H1 (cell line): ENCODE measurements around the gene SGO2. TPM values are rescaled to one million over a fixed set of nuclear protein-coding genes. Genes with fewer than 3 reads are reported as not detected.

Experiments
- CTCF ChIA-PET: fragments of 300-600 bp; sonication (Branson Sonifier 250); formaldehyde crosslinking; loops from one replicate; lab custom pipeline; 2021; ENCODE audit not compliant: partially characterized antibody; lab: Charles Lee
- POLR2A ChIA-PET: fragments of 300-600 bp; sonication (Branson Sonifier 250); formaldehyde crosslinking; loops from one replicate; lab custom pipeline; 2021; ENCODE audit warnings: inconsistent platforms; ENCODE audit not compliant: partially characterized antibody; lab: Charles Lee
- DNase-seq, 2 experiments: peaks; one replicate each; pipeline versions ENCODE4 v3.0.0 to v3.0.0-alpha.2; 2010 to 2022; ENCODE audit warnings: low spot score in 2 of 2, low read depth in 1 of 2, mixed read lengths in 1 of 2
- FAIRE-seq: peaks from 2 replicates; lab custom pipeline; 2011; peaks lifted over from hg19 to GRCh38; lab: Jason Lieb, UNC
- H2AFZ ChIP-seq: 2 replicates; pipeline ENCODE4 v1.8.1; 2012; ENCODE audit warnings: low read length, inconsistent platforms
- H2AK5ac ChIP-seq: 2 replicates; pipeline ENCODE4 v1.6.1; 2013; ENCODE audit warnings: low read depth, low read length
- H2BK120ac ChIP-seq: replicated peaks from 2 replicates; pipeline ENCODE3; 2013; ENCODE audit warnings: low read depth, low read length, inconsistent platforms
- H2BK12ac ChIP-seq: 2 replicates; pipeline ENCODE4 v1.6.1; 2013; ENCODE audit warnings: low read depth, low read length
- H2BK15ac ChIP-seq: 2 replicates; pipeline ENCODE4 v1.6.1; 2013; ENCODE audit warnings: low read length
- H2BK20ac ChIP-seq: 2 replicates; pipeline ENCODE4 v1.6.1; 2013; ENCODE audit warnings: low read length
- H2BK5ac ChIP-seq: 2 replicates; pipeline ENCODE4 v1.6.1; 2013; ENCODE audit warnings: low read depth, low read length
- H3K14ac ChIP-seq: 2 replicates; pipeline ENCODE4 v1.6.1; 2013; ENCODE audit warnings: inconsistent platforms; ENCODE audit not compliant: insufficient read length
- H3K18ac ChIP-seq: 2 replicates; pipeline ENCODE4 v1.6.1; 2013; ENCODE audit warnings: low read length; ENCODE audit errors: extremely low read depth
- H3K23ac ChIP-seq: 2 replicates; pipeline ENCODE4 v1.6.1; 2013; ENCODE audit warnings: inconsistent platforms; ENCODE audit not compliant: insufficient read length
- H3K23me2 ChIP-seq: 2 replicates; pipeline ENCODE4 v1.6.1; 2013; ENCODE audit warnings: low read depth, low read length
- H3K27ac ChIP-seq: 2 replicates; pipeline ENCODE4 v1.6.1; 2011; ENCODE audit warnings: low read depth, low read length, inconsistent platforms
- H3K27me3 ChIP-seq, 4 experiments: replicated peaks in 1 of 4; 1 replicate in 1 of 4; 2 replicates in 3 of 4; pipeline versions ENCODE4 v1.6.1 to v1.8.1; 2011 to 2013; ENCODE audit warnings: low read length in 3 of 4, mild to moderate bottlenecking in 3 of 4, inconsistent platforms in 2 of 4, mixed read lengths in 2 of 4, moderate library complexity in 1 of 4; ENCODE audit not compliant: control insufficient read depth in 3 of 4, insufficient read depth in 3 of 4; ENCODE audit errors: extremely low read depth in 1 of 4
- H3K36me3 ChIP-seq, 4 experiments: 2 replicates each; pipeline versions ENCODE4 v1.6.1 to v1.8.1; 2011 to 2013; ENCODE audit warnings: mild to moderate bottlenecking in 4 of 4, low read length in 3 of 4, moderate library complexity in 2 of 4, control low read depth in 1 of 4, inconsistent platforms in 1 of 4; ENCODE audit not compliant: insufficient read depth in 4 of 4, control insufficient read depth in 2 of 4
- H3K4ac ChIP-seq: replicated peaks from 2 replicates; pipeline ENCODE3; 2013; ENCODE audit warnings: low read length, low read depth, mixed read lengths, inconsistent platforms; ENCODE audit not compliant: insufficient read length
- H3K4me1 ChIP-seq, 4 experiments: replicated peaks in 1 of 4; 1 replicate in 1 of 4; 2 replicates in 3 of 4; pipeline versions ENCODE4 v1.6.1 to v1.8.1; 2011 to 2013; ENCODE audit warnings: low read length in 3 of 4, inconsistent platforms in 2 of 4, mixed read lengths in 1 of 4; ENCODE audit not compliant: insufficient read depth in 4 of 4, control insufficient read depth in 3 of 4
- H3K4me2 ChIP-seq, 2 experiments: 2 replicates each; pipeline versions ENCODE4 v1.6.1 to v1.8.1; 2011 to 2013; ENCODE audit warnings: low read depth in 2 of 2, low read length in 2 of 2, control low read depth in 1 of 2, inconsistent platforms in 1 of 2, mild to moderate bottlenecking in 1 of 2; ENCODE audit not compliant: insufficient read depth in 1 of 2
- H3K4me3 ChIP-seq, 4 experiments: fragments of 200-600, 300-600 bp in 1 of 4; sonication (generic), shearing (Covaris generic), sonication (Bioruptor Twin) in 1 of 4; 2 replicates each; pipeline versions ENCODE4 v1.5.1 to v1.8.1; 2011 to 2016; ENCODE audit warnings: low read length in 4 of 4, low read depth in 3 of 4, control low read depth in 2 of 4, inconsistent platforms in 2 of 4, mild to moderate bottlenecking in 2 of 4, mixed read lengths in 1 of 4, moderate library complexity in 1 of 4; ENCODE audit not compliant: insufficient read depth in 2 of 4; ENCODE audit errors: extremely low read depth in 1 of 4
- H3K56ac ChIP-seq: replicated peaks from 2 replicates; pipeline ENCODE3; 2013; ENCODE audit warnings: low read depth, mild to moderate bottlenecking, mixed read lengths, low read length, inconsistent platforms; ENCODE audit not compliant: insufficient read length
- H3K79me1 ChIP-seq: 2 replicates; pipeline ENCODE4 v1.6.1; 2013; ENCODE audit warnings: low read depth, low read length, control low read depth
- H3K79me2 ChIP-seq, 2 experiments: 2 replicates each; pipeline versions ENCODE4 v1.6.1 to v1.8.1; 2012 to 2013; ENCODE audit warnings: low read length in 2 of 2, mild to moderate bottlenecking in 2 of 2, inconsistent platforms in 1 of 2; ENCODE audit not compliant: insufficient read depth in 2 of 2, control insufficient read depth in 1 of 2
- H3K9ac ChIP-seq, 4 experiments: replicated peaks in 1 of 4; 1 replicate in 1 of 4; 2 replicates in 3 of 4; pipeline versions ENCODE4 v1.6.1 to v1.8.1; 2011 to 2013; ENCODE audit warnings: low read depth in 3 of 4, low read length in 3 of 4, control low read depth in 2 of 4, mild to moderate bottlenecking in 2 of 4, moderate library complexity in 2 of 4, inconsistent platforms in 1 of 4; ENCODE audit errors: extremely low read depth in 1 of 4
- H3K9me3 ChIP-seq, 2 experiments: 2 replicates each; pipeline versions ENCODE4 v1.6.1 to v1.8.1; 2012 to 2013; ENCODE audit warnings: mild to moderate bottlenecking in 2 of 2, moderate library complexity in 2 of 2, control low read depth in 1 of 2, inconsistent platforms in 1 of 2, low read depth in 1 of 2, low read length in 1 of 2, mixed read lengths in 1 of 2; ENCODE audit not compliant: insufficient read depth in 2 of 2
- H4K20me1 ChIP-seq, 2 experiments: replicated peaks in 1 of 2; 2 replicates each; pipeline versions ENCODE3 to v1.8.1; 2011 to 2013; ENCODE audit warnings: inconsistent platforms in 2 of 2, low read length in 2 of 2, mild to moderate bottlenecking in 1 of 2; ENCODE audit not compliant: insufficient read depth in 2 of 2, control insufficient read depth in 1 of 2
- H4K5ac ChIP-seq: 2 replicates; pipeline ENCODE4 v1.6.1; 2013; ENCODE audit warnings: low read length, low read depth, mixed read lengths, inconsistent platforms; ENCODE audit not compliant: insufficient read length
- H4K8ac ChIP-seq: 2 replicates; pipeline ENCODE4 v1.8.0; 2013; ENCODE audit warnings: mild to moderate bottlenecking, moderate library complexity, low read length, inconsistent platforms; ENCODE audit not compliant: insufficient read depth; ENCODE audit errors: extremely low read depth
- H4K91ac ChIP-seq: replicated peaks from 2 replicates; pipeline ENCODE3; 2013; ENCODE audit warnings: low read length, mixed read lengths, inconsistent platforms; ENCODE audit not compliant: insufficient read length
- ASH2L ChIP-seq: fragments of 200-600, 300-600 bp; sonication (generic); IDR thresholded peaks from one replicate; pipeline ENCODE4 v1.7.1; 2017; ENCODE audit warnings: low read length
- BACH1 ChIP-seq: IDR thresholded peaks from 2 replicates; pipeline ENCODE4 v1.6.1; 2012; ENCODE audit warnings: low read length, improper control_type of control experiment
- CBX5 ChIP-seq: fragments of 300-800, 300-1000 bp; sonication (generic); IDR thresholded peaks from 2 replicates; pipeline ENCODE4 v1.7.1; 2016; ENCODE audit warnings: antibody characterized with exemption, low read length, low read depth
- CEBPB ChIP-seq: IDR thresholded peaks from 2 replicates; pipeline ENCODE4 v1.6.1; 2012; ENCODE audit warnings: low read depth, low read length
- CHD2 ChIP-seq: IDR thresholded peaks from 2 replicates; pipeline ENCODE4 v1.6.1; 2012; ENCODE audit warnings: low read length, improper control_type of control experiment
- EP300 ChIP-seq, 2 experiments: IDR thresholded peaks; 1 replicate in 1 of 2; 2 replicates in 1 of 2; pipeline ENCODE4 v1.6.1; 2011 to 2012; ENCODE audit warnings: low read depth in 2 of 2, low read length in 2 of 2, mild to moderate bottlenecking in 2 of 2, borderline replicate concordance in 1 of 2, inconsistent platforms in 1 of 2, moderate library complexity in 1 of 2
- HDAC6 ChIP-seq: IDR thresholded peaks from one replicate; pipeline ENCODE4 v1.7.1; 2012; ENCODE audit warnings: low read depth, mild to moderate bottlenecking, inconsistent platforms, low read length, moderate library complexity
- NRF1 ChIP-seq: IDR thresholded peaks from 2 replicates; pipeline ENCODE4 v1.6.1; 2011; ENCODE audit warnings: mild to moderate bottlenecking, low read depth, low read length, improper control_type of control experiment
- RBBP5 ChIP-seq: IDR thresholded peaks from 2 replicates; pipeline ENCODE4 v1.7.1; 2012; ENCODE audit warnings: low read depth, mild to moderate bottlenecking, inconsistent platforms, low read length, moderate library complexity, borderline replicate concordance
- RNF2 ChIP-seq: fragments of 200-900, 300-1000 bp; sonication (generic); IDR thresholded peaks from 2 replicates; pipeline ENCODE4 v1.7.1; 2016; ENCODE audit warnings: borderline replicate concordance, low read depth, mild to moderate bottlenecking, antibody characterized with exemption, low read length; ENCODE audit not compliant: poor library complexity, severe bottlenecking; ENCODE audit errors: missing control alignments
- SIRT6 ChIP-seq: IDR thresholded peaks from one replicate; pipeline ENCODE4 v1.7.1; 2012; ENCODE audit warnings: low read length, inconsistent platforms
- SP4 ChIP-seq: IDR thresholded peaks from 2 replicates; pipeline ENCODE4 v1.6.1; 2012; ENCODE audit warnings: low read length, inconsistent platforms
- TBP ChIP-seq: IDR thresholded peaks from 2 replicates; pipeline ENCODE4 v1.6.1; 2011; ENCODE audit warnings: low read depth, low read length, improper control_type of control experiment
- TCF12 ChIP-seq: IDR thresholded peaks from 2 replicates; pipeline ENCODE4 v1.6.1; 2011; ENCODE audit warnings: low read depth, mild to moderate bottlenecking, low read length
- USF2 ChIP-seq: IDR thresholded peaks from 2 replicates; pipeline ENCODE4 v1.6.1; 2011; ENCODE audit warnings: low read length, improper control_type of control experiment
- WGBS, 2 experiments: shearing (Covaris generic) in 1 of 2; methylation state at CpG; one replicate each; pipeline versions ENCODE4 v1.1.6 to v1.1.7; 2013 to 2015; ENCODE audit warnings: low lambda C conversion rate in 2 of 2, mixed read lengths in 2 of 2, inconsistent platforms in 1 of 2, low coverage in 1 of 2, missing lambda C conversion rate in 1 of 2; ENCODE audit not compliant: insufficient replicate concordance in 2 of 2, insufficient coverage in 1 of 2, insufficient read length in 1 of 2; ENCODE audit errors: extremely low coverage in 1 of 2, missing lambda C conversion rate in 1 of 2; 5-methylcytosine and 5-hydroxymethylcytosine counted together
- polyA plus RNA-seq, 7 experiments: library from polyadenylated mRNA; depleted of rRNA in 3 of 7; stranded (reverse) in 5 of 7; unstranded in 2 of 7; fragments of >200 nt in 5 of 7; fragments of 200-250 nt in 2 of 7; gene quantifications; 1 replicate in 5 of 7; 2 replicates in 1 of 7; 4 replicates in 1 of 7; pipeline versions ENCODE4 v1.2.1 to v1.2.3, GENCODE V29; 2011 to 2013; ENCODE audit warnings: missing spikeins in 2 of 7, mixed read lengths in 2 of 7
- total RNA-seq: library from RNA; stranded (reverse); fragmentation: NEBNext Ultra II Directional; extraction: Animal tissue kit (Norgen Biotek cat#: 25700); gene quantifications from 2 replicates; pipeline ENCODE4 v1.2.1, GENCODE V29; 2021

SGO2 gene
- total and polyA plus RNA-seq, 2 of the 8 experiments (the other 6 are each of a cell fraction or from before 2014, with no cell fraction given): 2.4 to 33.2 TPM

- no peak overlapping the region for H3K27ac ChIP-seq
- no peak overlapping the region for H3K56ac ChIP-seq
- no peaks in the 10 kb centered on the region for H3K9me3 ChIP-seq
- H3K23ac ChIP-seq: no peak overlapping the region
- H2AK5ac ChIP-seq: no peak overlapping the region
- H2BK120ac ChIP-seq: no peak overlapping the region
- no peak overlapping the region for H3K18ac ChIP-seq
- no peak overlapping the region for H3K14ac ChIP-seq
- H4K91ac ChIP-seq: no peak overlapping the region
- H2AFZ ChIP-seq: no peak overlapping the region
- no peak for FAIRE-seq
- no peaks in the 10 kb centered on the region for H3K27me3 ChIP-seq
- 94% methylated on average over 2 of the region's 2 CpGs; no CpG with 5 or more reads in 1 of the 2 experiments for WGBS, 2 experiments
- H2BK5ac ChIP-seq: no peak overlapping the region
- no peaks in the 10 kb centered on the region for H3K36me3 ChIP-seq
- ChIA-PET CTCF (interaction anchor here (0.8 to 4.9 kb wide), 7 partner anchors 11 to 66 kb away, joined by 3 to 34 read pairs (median 5); partner anchors contain the start of gene AOX1), POLR2A (no interaction called here)
- no peak overlapping the region for H4K5ac ChIP-seq
- H2BK12ac ChIP-seq: no peak overlapping the region
- H3K4me1 ChIP-seq: no peaks in the 10 kb centered on the region
- no peak overlapping the region for H4K8ac ChIP-seq
- H3K4me3 ChIP-seq: no peak overlapping the region
- H2BK15ac ChIP-seq: no peak overlapping the region
- no peak overlapping the region for H3K9ac ChIP-seq
- H3K79me2 ChIP-seq: no peaks in the 10 kb centered on the region
- no peaks in the 10 kb centered on the region for H3K79me1 ChIP-seq
- no peak overlapping the region for H2BK20ac ChIP-seq
- H3K4ac ChIP-seq: no peak overlapping the region
- no peaks in the 10 kb centered on the region for H3K23me2 ChIP-seq
- no peak overlapping the region for H3K4me2 ChIP-seq
- no peak for DNase-seq
- peaks cover 0 to 2% of the 10 kb centered on the region in 2 experiments for H4K20me1 ChIP-seq
- TF ChIP-seq USF2 (no peak), EP300 (IDR thresholded peaks at IDR 0.05; ENCODE audit: borderline replicate concordance in 1 of 2, low read depth in 2 of 2, low read length in 2 of 2) (no peak), TBP (no peak), RNF2 (no peak), SIRT6 (no peak), ASH2L (no peak), CEBPB (no peak), CHD2 (no peak), BACH1 (no peak), SP4 (no peak), RBBP5 (no peak), HDAC6 (no peak), TCF12 (no peak), CBX5 (no peak), NRF1 (no peak)
Measured at GRCh38 chr2:200614249-200614648, 88.2 kb downstream of the SGO2 start.
